ENCODE data around the gene ZNF362.

- TF ChIP-seq, protein P1, sequence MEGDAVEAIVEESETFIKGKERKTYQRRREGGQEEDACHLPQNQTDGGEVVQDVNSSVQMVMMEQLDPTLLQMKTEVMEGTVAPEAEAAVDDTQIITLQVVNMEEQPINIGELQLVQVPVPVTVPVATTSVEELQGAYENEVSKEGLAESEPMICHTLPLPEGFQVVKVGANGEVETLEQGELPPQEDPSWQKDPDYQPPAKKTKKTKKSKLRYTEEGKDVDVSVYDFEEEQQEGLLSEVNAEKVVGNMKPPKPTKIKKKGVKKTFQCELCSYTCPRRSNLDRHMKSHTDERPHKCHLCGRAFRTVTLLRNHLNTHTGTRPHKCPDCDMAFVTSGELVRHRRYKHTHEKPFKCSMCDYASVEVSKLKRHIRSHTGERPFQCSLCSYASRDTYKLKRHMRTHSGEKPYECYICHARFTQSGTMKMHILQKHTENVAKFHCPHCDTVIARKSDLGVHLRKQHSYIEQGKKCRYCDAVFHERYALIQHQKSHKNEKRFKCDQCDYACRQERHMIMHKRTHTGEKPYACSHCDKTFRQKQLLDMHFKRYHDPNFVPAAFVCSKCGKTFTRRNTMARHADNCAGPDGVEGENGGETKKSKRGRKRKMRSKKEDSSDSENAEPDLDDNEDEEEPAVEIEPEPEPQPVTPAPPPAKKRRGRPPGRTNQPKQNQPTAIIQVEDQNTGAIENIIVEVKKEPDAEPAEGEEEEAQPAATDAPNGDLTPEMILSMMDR (IDR thresholded peaks at IDR 0.05; ENCODE audit: poor library complexity) = no peak
- no peak for TF ChIP-seq EZH2 (IDR thresholded peaks at IDR 0.05; ENCODE audit: borderline replicate concordance)
Measured at GRCh38 chr1:33249422-33249821, 6.9 kb upstream of the ZNF362 start.

All from hepatocyte (in vitro differentiated cells).